DND-41 (cell line): ENCODE results near the gene TBCB.

ENCODE experiments used
- ATAC-seq: fragments of 200-7000 bp; cut with Tn5 transposase; 3 replicates; pipeline ENCODE4 v1.9.1; 2021; ENCODE audit warnings: low read depth; ENCODE audit not compliant: insufficient read depth
- DNase-seq: peaks from one replicate; pipeline ENCODE4 v3.0.0-alpha.2; 2020
- H2AFZ ChIP-seq: 2 replicates; pipeline ENCODE4 v1.6.0; 2012; ENCODE audit warnings: low read depth, low read length
- H3K27ac ChIP-seq: 2 replicates; pipeline ENCODE4 v1.5.1; 2012; ENCODE audit warnings: low read length, inconsistent platforms
- H3K27me3 ChIP-seq: fragments of 200-600 bp; sonication (generic); 2 replicates; pipeline ENCODE4 v1.6.0; 2012; ENCODE audit warnings: low read length, mild to moderate bottlenecking, inconsistent platforms; ENCODE audit not compliant: insufficient read depth, poor library complexity
- H3K36me3 ChIP-seq: 2 replicates; pipeline ENCODE4 v1.5.1; 2012; ENCODE audit warnings: low read length, inconsistent platforms; ENCODE audit not compliant: insufficient read depth
- H3K4me1 ChIP-seq: 2 replicates; pipeline ENCODE4 v1.5.1; 2012; ENCODE audit warnings: mild to moderate bottlenecking, low read length; ENCODE audit not compliant: insufficient read depth
- H3K4me2 ChIP-seq: 2 replicates; pipeline ENCODE4 v1.6.0; 2012; ENCODE audit warnings: mild to moderate bottlenecking, moderate library complexity, low read length, inconsistent platforms; ENCODE audit not compliant: insufficient read depth
- H3K4me3 ChIP-seq, 2 experiments: fragments of 200-600 bp in 1 of 2; shearing (Covaris generic) in 1 of 2; 2 replicates each; pipeline ENCODE4 v1.5.1; 2012 to 2016; ENCODE audit warnings: inconsistent platforms in 2 of 2, low read length in 2 of 2, mild to moderate bottlenecking in 2 of 2, low read depth in 1 of 2, moderate library complexity in 1 of 2
- H3K79me2 ChIP-seq: 2 replicates; pipeline ENCODE4 v1.6.0; 2012; ENCODE audit warnings: low read length, inconsistent platforms; ENCODE audit not compliant: insufficient read depth
- H3K9ac ChIP-seq: 2 replicates; pipeline ENCODE4 v1.6.0; 2012; ENCODE audit warnings: low read depth, mild to moderate bottlenecking, inconsistent platforms, low read length, moderate library complexity
- H3K9me3 ChIP-seq: 2 replicates; pipeline ENCODE4 v1.5.1; 2012; ENCODE audit warnings: low read length, moderate library complexity, mild to moderate bottlenecking, inconsistent platforms; ENCODE audit not compliant: insufficient read depth, severe bottlenecking
- H4K20me1 ChIP-seq: 2 replicates; pipeline ENCODE4 v1.6.0; 2012; ENCODE audit warnings: low read length; ENCODE audit not compliant: insufficient read depth
- CTCF ChIP-seq: IDR thresholded peaks from 2 replicates; pipeline ENCODE4 v1.5.1; 2012; ENCODE audit warnings: borderline replicate concordance, low read length, moderate library complexity, mild to moderate bottlenecking; ENCODE audit not compliant: poor library complexity, severe bottlenecking; ENCODE audit errors: extremely low read depth
- EZH2 ChIP-seq: IDR thresholded peaks from 3 replicates; pipeline ENCODE4 v1.6.1; 2012; ENCODE audit warnings: borderline replicate concordance, low read depth, mild to moderate bottlenecking, moderate library complexity, low read length, inconsistent platforms; ENCODE audit not compliant: severe bottlenecking

Gene TBCB

DNA sequence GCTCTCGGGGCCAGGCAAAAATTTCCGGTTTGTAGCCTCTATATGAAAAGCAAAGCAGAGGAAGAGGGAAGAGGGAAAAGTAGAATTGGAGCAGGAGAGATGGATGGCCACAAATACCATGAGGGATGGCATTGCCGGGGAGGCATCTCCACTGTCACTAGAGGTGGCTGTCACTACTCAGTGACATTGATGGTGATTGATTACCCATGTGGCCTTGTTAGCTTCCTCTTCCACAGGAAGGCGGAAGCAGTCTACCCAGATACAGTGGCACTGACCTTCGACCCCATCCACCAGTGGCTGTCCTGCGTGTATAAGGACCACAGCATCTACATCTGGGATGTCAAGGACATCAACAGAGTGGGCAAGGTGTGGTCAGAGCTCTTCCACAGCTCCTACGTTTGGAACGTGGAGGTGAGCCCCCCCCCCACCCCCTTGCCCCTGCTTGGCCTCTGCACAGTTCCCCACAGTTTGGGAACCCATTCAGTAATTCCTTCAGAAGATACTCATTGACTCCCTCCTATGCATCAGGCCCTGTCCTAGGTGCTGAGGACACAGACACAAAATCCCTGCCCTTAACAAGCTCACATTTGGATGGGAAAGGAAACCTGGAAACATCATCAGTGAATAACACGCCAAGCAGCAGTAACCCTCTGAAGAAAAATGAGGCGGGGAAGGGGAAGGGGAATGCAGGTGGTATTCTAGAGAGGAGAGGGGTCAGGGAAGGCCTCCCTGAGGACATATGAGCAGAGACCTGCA is 42.0 kb upstream of the TBCB start:
- H2AFZ ChIP-seq: no peak overlapping the region
- DNase-seq: no peak
- H3K36me3 ChIP-seq: peaks cover 81% of the 10 kb centered on the region
- no peak overlapping the region for H3K27ac ChIP-seq
- no peak overlapping the region for H3K9ac ChIP-seq
- TF ChIP-seq EZH2: no peak
- no peak for TF ChIP-seq CTCF
- ATAC-seq: no peak
- no peaks in the 10 kb centered on the region for H3K4me1 ChIP-seq
- no peaks in the 10 kb centered on the region for H3K9me3 ChIP-seq
- H3K27me3 ChIP-seq: no peaks in the 10 kb centered on the region
- peaks cover 24% of the 10 kb centered on the region for H4K20me1 ChIP-seq
- H3K4me2 ChIP-seq: no peak overlapping the region
- H3K79me2 ChIP-seq: peaks cover 32% of the 10 kb centered on the region
- H3K4me3 ChIP-seq: no peak overlapping the region

- DNase-seq (no peak), ATAC-seq (no peak)
- Histone ChIP-seq H3K4me3 (no peak overlapping the region), H3K36me3 (peaks cover 89% of the 10 kb centered on the region), H3K9ac (no peak overlapping the region), H4K20me1 (peaks cover 8% of the 10 kb centered on the region), H3K27me3 (no peaks in the 10 kb centered on the region), H2AFZ (no peak overlapping the region), H3K27ac (no peak overlapping the region), H3K9me3 (no peaks in the 10 kb centered on the region), H3K79me2 (peaks cover 9% of the 10 kb centered on the region), H3K4me1 (no peaks in the 10 kb centered on the region), H3K4me2 (no peak overlapping the region)
- TF ChIP-seq EZH2 (no peak), CTCF (no peak)
Observed at GRCh38 chr19:36079389-36079945, 35.8 kb upstream of the TBCB start.

GRCh38 chr19:36081385-36081784 is 33.9 kb upstream of the TBCB start:
- Histone ChIP-seq H3K36me3 (peaks cover 90% of the 10 kb centered on the region), H3K4me3 (no peak overlapping the region), H3K4me2 (no peak overlapping the region), H3K4me1 (no peaks in the 10 kb centered on the region), H4K20me1 (peaks cover 16% of the 10 kb centered on the region), H3K79me2 (peaks cover 10% of the 10 kb centered on the region), H2AFZ (no peak overlapping the region), H3K27ac (no peak overlapping the region), H3K27me3 (no peaks in the 10 kb centered on the region), H3K9ac (no peak overlapping the region), H3K9me3 (no peaks in the 10 kb centered on the region)
- ATAC-seq (no peak), DNase-seq (no peak)
- TF ChIP-seq CTCF: no peak
- TF ChIP-seq EZH2: no peak
